ENCODE measurements around the gene PREPL. TPM values are rescaled to one million over a fixed set of nuclear protein-coding genes. Genes with fewer than 3 reads are reported as not detected.

PREPL gene
- total and polyA plus RNA-seq, 10 of the 15 experiments (the other 5 are each of a cell fraction or from before 2014, with no cell fraction given), result 9.2 to 43.0 (median 20.4) TPM

DNA sequence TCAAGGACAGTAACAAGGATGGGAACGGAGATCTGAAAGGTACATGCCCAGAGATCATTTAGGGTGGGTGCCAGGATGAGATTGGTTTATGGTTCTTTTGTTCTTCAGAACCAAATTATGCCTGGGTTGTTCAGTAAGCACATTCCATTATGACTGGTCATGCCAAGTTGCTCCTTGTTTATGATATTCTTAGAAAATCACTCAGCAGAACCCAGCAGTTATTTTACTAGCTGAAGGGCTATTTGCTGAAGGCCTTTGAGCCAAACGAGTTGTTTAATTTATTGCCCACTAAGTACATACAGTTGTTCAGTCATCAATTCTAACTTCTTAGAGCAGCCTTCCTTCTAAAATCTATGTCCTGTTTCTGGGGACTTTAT is 85.4 kb downstream of the PREPL start:
- CTCF ChIA-PET, result interaction anchor here (0.6 to 1.5 kb wide), 3 partner anchors 9 to 30 kb away, joined by 3 read pairs; no protein-coding TSS in a partner anchor
- H3K9me3 ChIP-seq (replicated peaks; ENCODE audit: control insufficient read depth, insufficient read depth, low read length), result no peaks in the 10 kb centered on the region
- H3K79me2 ChIP-seq (ENCODE audit: control insufficient read depth, insufficient read depth, low read length), result no peaks in the 10 kb centered on the region
- FAIRE-seq (no peak), DNase-seq (ENCODE audit: low read depth, low spot score) (no peak), ATAC-seq (no peak)
- in situ Hi-C loops (cut with MboI), result no loop called here
- no peak overlapping the region for H3K9ac ChIP-seq (ENCODE audit: control insufficient read depth, insufficient read depth, low read length)
- H2AFZ ChIP-seq (ENCODE audit: control insufficient read depth, low read depth, low read length), result no peak overlapping the region
- H3K4me2 ChIP-seq (ENCODE audit: control insufficient read depth, insufficient read depth), result no peak overlapping the region
- no peaks in the 10 kb centered on the region for H3K4me1 ChIP-seq (ENCODE audit: control insufficient read depth, insufficient read depth, low read length)
- WGBS (ENCODE audit: insufficient coverage, insufficient replicate concordance, low lambda C conversion rate, missing lambda C conversion rate), result 23% methylated on average over 2 of the region's 2 CpGs
- POLR2A ChIA-PET, result no interaction called here
- no peaks in the 10 kb centered on the region for H4K20me1 ChIP-seq (ENCODE audit: control insufficient read depth, insufficient read depth)
- SMC1A ChIA-PET (ENCODE audit: uncharacterized antibody, unreplicated experiment), result no interaction called here
- H3K27me3 ChIP-seq (replicated peaks in 1 of 2; ENCODE audit: control insufficient read depth in 2 of 2, insufficient read depth in 2 of 2, low read length in 1 of 2), result no peaks in the 10 kb centered on the region
- H3K27ac ChIP-seq (ENCODE audit: control insufficient read depth, insufficient read depth), result no peak overlapping the region
- intact Hi-C loops (cut with micrococcal nuclease; ENCODE audit: unreplicated experiment), result no loop called here
- RAD21 ChIA-PET (ENCODE audit: unreplicated experiment), result no interaction called here
- TF ChIP-seq, protein P1, sequence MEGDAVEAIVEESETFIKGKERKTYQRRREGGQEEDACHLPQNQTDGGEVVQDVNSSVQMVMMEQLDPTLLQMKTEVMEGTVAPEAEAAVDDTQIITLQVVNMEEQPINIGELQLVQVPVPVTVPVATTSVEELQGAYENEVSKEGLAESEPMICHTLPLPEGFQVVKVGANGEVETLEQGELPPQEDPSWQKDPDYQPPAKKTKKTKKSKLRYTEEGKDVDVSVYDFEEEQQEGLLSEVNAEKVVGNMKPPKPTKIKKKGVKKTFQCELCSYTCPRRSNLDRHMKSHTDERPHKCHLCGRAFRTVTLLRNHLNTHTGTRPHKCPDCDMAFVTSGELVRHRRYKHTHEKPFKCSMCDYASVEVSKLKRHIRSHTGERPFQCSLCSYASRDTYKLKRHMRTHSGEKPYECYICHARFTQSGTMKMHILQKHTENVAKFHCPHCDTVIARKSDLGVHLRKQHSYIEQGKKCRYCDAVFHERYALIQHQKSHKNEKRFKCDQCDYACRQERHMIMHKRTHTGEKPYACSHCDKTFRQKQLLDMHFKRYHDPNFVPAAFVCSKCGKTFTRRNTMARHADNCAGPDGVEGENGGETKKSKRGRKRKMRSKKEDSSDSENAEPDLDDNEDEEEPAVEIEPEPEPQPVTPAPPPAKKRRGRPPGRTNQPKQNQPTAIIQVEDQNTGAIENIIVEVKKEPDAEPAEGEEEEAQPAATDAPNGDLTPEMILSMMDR (IDR thresholded peaks at IDR 0.05 in 2 of 3, conservative IDR thresholded peaks at IDR 0.05 in 1 of 3; ENCODE audit: control insufficient read depth in 2 of 3, extremely low read depth in 1 of 3, insufficient read depth in 1 of 3, low read depth in 3 of 3, low read length in 3 of 3), result no peak
- no TSS peak for BruUV-seq (replicated peaks)
- H3K4me3 ChIP-seq, result no peak overlapping the region
- no peaks in the 10 kb centered on the region for H3K36me3 ChIP-seq (ENCODE audit: control insufficient read depth in 2 of 2, insufficient read depth in 2 of 2, low read length in 1 of 2)

DNA sequence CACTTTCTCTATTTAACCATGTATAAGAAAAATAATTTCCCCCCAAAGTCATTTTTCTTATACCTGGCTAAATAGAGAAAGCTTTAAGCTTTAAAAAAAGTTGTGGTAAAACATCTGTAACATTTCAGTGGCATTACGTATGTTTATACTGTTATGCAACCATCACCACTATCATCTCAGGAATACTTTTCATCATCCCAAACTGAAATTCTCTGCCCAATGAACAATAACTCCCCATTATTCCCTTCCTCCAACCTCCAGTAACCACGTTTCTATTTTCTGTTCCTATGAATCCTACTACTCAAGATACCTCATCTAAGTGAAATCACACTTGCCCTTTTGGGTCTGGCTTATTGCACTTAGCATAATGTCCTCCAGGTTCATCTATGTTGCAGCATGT is 87.7 kb downstream of the PREPL start:
- Histone ChIP-seq H3K36me3 (ENCODE audit: control insufficient read depth in 2 of 2, insufficient read depth in 2 of 2, low read length in 1 of 2) (no peaks in the 10 kb centered on the region), H4K20me1 (ENCODE audit: control insufficient read depth, insufficient read depth) (no peaks in the 10 kb centered on the region), H3K4me3 (no peak overlapping the region), H3K9me3 (replicated peaks; ENCODE audit: control insufficient read depth, insufficient read depth, low read length) (no peaks in the 10 kb centered on the region), H3K4me1 (ENCODE audit: control insufficient read depth, insufficient read depth, low read length) (no peaks in the 10 kb centered on the region), H3K79me2 (ENCODE audit: control insufficient read depth, insufficient read depth, low read length) (no peaks in the 10 kb centered on the region), H3K9ac (ENCODE audit: control insufficient read depth, insufficient read depth, low read length) (no peak overlapping the region), H3K4me2 (ENCODE audit: control insufficient read depth, insufficient read depth) (no peak overlapping the region), H3K27me3 (replicated peaks in 1 of 2; ENCODE audit: control insufficient read depth in 2 of 2, insufficient read depth in 2 of 2, low read length in 1 of 2) (no peaks in the 10 kb centered on the region), H3K27ac (ENCODE audit: control insufficient read depth, insufficient read depth) (no peak overlapping the region), H2AFZ (ENCODE audit: control insufficient read depth, low read depth, low read length) (no peak overlapping the region)
- in situ Hi-C loops (cut with MboI) (no loop called here), intact Hi-C loops (cut with micrococcal nuclease; ENCODE audit: unreplicated experiment) (no loop called here)
- no peak for FAIRE-seq
- POLR2A ChIA-PET, result interaction anchor here (0.6 kb wide), 1 partner anchor 100 kb away, joined by 4 read pairs; no protein-coding TSS in a partner anchor
- DNase-seq (ENCODE audit: low read depth, low spot score), result no peak
- CTCF ChIA-PET, result interaction anchor here (1.1 kb wide), 1 partner anchor 23 kb away, joined by 3 read pairs; no protein-coding TSS in a partner anchor
- SMC1A ChIA-PET (ENCODE audit: uncharacterized antibody, unreplicated experiment), result interaction anchor here (1.0 kb wide), 1 partner anchor 43 kb away, joined by 3 read pairs; no protein-coding TSS in a partner anchor
- RAD21 ChIA-PET (ENCODE audit: unreplicated experiment), result no interaction called here
- WGBS (ENCODE audit: insufficient coverage, insufficient replicate concordance, low lambda C conversion rate, missing lambda C conversion rate), result 21% methylated on average over 2 of the region's 2 CpGs
- no TSS peak for BruUV-seq (replicated peaks)
- ATAC-seq, result no peak
- TF ChIP-seq NR2C2 (IDR thresholded peaks at IDR 0.05; ENCODE audit: borderline replicate concordance, control insufficient read depth, insufficient read length, low read depth), result no peak
- TF ChIP-seq, protein P2, sequence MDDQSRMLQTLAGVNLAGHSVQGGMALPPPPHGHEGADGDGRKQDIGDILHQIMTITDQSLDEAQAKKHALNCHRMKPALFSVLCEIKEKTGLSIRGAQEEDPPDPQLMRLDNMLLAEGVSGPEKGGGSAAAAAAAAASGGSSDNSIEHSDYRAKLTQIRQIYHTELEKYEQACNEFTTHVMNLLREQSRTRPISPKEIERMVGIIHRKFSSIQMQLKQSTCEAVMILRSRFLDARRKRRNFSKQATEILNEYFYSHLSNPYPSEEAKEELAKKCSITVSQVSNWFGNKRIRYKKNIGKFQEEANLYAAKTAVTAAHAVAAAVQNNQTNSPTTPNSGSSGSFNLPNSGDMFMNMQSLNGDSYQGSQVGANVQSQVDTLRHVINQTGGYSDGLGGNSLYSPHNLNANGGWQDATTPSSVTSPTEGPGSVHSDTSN (IDR thresholded peaks at IDR 0.05; ENCODE audit: insufficient replicate concordance, low read depth, low read length), result no peak
- TF ChIP-seq TBL1XR1 (IDR thresholded peaks at IDR 0.05; ENCODE audit: low read depth, low read length), result no peak
- no peak for TF ChIP-seq MLLT1 (IDR thresholded peaks at IDR 0.05)
- TF ChIP-seq USF2 (IDR thresholded peaks at IDR 0.05; ENCODE audit: borderline replicate concordance, low read depth, low read length), result no peak
- TF ChIP-seq ZNF24 (IDR thresholded peaks at IDR 0.05), result no peak
- no peak for TF ChIP-seq RB1 (IDR thresholded peaks at IDR 0.05; ENCODE audit: borderline replicate concordance)
- TF ChIP-seq ETV6 (conservative IDR thresholded peaks at IDR 0.05 in 1 of 2, IDR thresholded peaks at IDR 0.05 in 1 of 2; ENCODE audit: borderline replicate concordance in 1 of 2, low read depth in 1 of 2), result no peak
- no peak for TF ChIP-seq CREB1 (IDR thresholded peaks at IDR 0.05; ENCODE audit: low read depth)
